GM21515 (cell line): Measurements from ENCODE around the gene GAS6.
"Not testable (repeated sequence)": the region's sequence is repeated elsewhere in the genome, so short reads cannot be mapped to it uniquely, and the experiment has no call there.

ENCODE experiments used
- ATAC-seq: cut with Tn5 transposase; IDR thresholded peaks from one replicate; pipeline ENCODE4 v1.9.1; 2021; ENCODE audit not compliant: unreplicated experiment

The GAS6 gene

DNA sequence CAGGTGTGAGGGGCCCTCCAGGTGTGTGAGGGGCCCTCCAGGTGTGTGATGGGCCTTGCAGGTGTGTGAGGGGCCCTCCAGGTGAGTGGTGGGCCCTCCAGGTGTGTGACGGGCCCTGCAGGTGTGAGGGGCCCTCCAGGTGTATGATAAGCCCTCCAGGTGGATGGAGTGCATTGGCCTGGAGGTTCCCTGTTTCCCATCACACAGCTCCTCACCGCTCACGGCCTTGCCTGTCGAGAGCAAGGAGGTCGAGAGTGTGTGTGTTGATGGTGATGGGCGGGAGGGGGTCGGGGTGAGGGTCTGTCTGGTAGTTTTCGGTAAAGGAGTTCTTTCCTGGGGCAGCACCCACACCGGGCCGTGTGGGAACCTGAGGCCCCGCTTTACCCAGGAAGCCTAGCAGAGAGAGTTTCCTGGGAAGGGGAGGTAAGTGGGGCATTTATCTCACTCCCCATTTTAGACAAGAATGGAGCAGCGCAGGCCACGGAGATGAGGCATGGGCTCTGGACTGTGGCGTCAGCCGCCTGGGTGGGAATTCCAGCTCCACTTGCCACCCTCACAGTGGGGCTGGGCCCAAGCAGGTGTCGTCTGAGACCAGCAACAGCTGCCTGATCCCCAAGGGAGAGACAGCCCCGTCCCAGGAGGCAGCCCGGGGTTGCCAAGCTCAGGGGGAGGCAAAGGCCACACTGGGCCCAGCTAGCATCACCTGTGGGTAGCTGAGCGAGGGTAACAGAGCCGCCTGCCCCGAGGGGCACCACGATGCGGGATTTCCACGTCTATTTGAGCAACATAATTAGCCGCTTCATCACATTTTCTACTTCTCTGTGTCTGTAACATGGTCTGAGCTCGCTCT lies 10.9 kb upstream of the GAS6 start:
- ATAC-seq, result no peak

DNA sequence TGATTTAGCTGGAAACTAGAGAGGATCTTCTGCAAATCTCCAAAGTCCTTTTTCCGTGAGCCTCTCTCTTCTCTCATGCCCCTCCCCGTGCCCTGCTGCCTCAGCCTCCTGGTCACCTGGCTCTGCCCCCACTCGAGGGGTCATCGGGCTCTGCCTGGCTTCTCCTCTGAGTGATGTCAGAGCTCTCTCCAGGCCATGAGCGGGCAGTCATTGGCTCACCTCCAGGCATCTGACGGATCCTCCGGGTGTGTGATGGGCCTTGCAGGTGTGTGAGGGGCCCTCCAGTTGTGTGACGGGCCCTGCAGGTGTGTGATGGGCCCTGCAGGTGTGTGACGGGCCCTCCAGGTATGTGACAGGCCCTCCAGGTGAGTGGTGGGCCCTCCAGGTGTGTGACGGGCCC lies 10.3 kb upstream of the GAS6 start:
- no peak for ATAC-seq

DNA sequence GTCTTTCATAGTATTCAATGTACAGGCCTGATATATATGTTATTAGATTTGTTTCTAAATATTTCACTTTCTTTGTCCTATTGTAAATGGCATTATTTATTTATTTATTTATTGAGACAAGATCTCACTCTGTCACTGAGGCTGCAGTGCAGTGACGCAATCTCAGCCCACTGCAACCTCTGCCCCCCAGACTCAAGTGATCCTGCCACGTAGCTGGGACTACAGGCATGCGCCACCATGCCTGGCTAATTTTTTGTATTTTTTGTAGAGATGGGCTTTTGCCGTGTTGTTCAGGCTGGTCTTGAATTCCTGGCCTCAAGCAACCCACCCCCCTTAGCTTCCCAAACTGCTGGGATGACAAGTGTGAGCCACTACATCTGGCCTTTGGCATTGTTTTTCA lies 5.4 kb upstream of the GAS6 start:
- ATAC-seq, result no peak

DNA sequence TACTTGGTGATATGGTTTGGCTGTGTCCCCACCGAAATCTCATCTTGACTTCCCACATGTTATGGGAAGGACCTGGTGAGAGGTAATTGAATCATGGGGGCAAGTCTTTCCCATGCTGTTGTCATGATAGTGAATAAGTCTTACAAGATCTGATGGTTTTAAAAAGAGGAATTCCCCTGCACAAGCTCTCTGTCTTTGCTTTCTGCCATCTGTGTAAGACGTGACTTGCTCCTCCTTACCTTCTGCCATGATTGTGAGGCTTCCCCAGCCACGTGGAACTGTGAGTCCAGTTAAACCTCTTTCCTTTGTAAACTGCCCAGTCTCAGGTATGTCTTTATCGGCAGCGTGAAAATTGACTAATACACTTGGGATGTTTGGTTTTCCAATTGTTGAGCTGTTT lies 4.0 kb upstream of the GAS6 start:
- ATAC-seq, result not testable (repeated sequence)

GRCh38 chr13:113865427-113865826 lies 1.6 kb upstream of the GAS6 start:
- no peak for ATAC-seq

DNA sequence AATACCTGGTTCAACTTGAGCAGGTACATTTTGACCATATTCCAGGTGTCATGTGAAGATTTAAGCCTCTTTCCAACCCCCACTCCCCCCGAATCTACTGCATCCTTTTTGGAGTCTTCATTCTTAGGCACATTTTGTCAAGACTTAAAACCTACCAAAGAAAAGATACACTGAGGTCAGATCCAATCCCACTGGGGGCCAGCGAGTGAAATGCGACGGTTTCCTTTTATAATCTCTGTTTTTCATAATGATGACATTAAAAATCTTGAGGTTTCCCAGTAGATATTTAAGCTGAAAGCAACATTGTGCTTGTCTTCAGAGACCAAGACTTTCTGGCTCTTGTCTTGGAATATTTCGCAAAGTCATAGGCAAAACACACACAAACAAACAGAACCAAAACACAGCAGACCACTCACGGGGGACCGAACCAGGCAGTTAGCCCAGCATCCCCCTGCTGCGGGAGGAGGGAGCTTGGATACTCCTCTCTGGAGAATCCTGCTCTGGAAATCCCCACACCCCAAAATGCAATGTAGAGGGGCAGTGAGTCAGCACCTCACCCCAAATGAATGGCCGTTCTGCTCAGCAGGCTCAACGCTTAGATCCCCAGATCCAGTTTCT lies 506 bp upstream of the GAS6 start:
- ATAC-seq, result no peak

DNA sequence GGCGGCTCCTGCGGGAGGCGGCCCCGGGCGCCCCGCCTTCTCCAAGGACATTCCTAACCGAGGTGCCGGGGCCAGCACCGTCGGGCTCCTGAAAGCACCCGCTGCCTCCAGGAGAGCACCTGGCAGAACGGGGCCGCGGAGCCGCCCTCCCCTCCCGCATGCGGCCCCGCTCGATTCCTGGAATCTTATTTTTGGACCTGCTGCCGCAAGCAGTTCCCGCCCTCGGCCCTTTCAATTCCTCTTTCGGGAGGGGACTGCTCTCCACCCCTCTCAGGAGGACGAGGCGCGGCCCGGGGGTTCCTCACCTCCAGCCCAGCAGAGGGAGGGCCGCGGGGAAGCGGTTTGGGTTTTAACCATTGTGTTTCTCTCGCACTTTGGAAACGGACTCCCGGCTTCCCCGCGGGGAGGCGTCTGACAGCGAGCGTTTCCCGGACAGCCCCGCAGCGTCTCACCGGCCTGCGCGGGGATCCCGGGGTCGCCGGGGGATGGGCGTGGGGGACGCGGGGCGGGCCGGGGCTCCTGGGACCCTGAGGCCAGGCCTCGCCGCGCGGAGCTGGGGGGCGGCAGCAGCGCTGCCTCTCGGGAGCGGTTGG lies 849 bp downstream of the GAS6 start:
- no peak for ATAC-seq

GRCh38 chr13:113862191-113862930 lies 1.5 kb downstream of the GAS6 start:
- ATAC-seq, result no peak

DNA sequence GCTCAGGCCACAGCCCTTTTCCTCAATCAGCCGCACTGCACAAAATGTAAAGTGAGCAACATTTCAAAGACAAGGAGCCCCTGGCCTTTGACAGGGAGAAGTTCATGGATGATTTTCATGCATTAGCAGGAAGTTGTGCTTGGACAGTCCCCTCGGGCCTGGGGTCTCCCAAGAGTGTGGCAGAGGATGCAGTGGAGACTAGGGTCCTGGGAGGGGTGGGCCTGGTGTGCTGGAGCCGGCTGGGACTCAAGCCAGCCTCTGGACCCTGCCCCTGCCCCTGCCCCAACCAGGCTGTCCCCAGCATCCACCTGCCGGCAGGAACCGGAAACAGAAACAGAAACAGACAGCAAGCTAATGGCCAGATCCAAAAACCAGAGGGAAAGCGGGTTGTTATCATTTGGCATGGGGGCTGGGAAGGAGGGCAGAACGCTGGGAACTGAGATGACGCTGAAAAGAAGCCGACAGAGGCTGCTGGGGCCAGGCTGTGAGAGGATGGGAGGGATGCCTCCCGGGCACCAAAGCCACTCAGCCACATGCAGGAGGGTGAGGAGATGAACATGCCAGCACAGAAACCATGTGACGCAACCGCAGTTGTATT lies 2.3 kb downstream of the GAS6 start:
- no peak for ATAC-seq

- no peak for ATAC-seq
Observed at GRCh38 chr13:113860665-113861432, 3.0 kb downstream of the GAS6 start.

- no peak for ATAC-seq
Observed at GRCh38 chr13:113860051-113860664, 3.7 kb downstream of the GAS6 start.

DNA sequence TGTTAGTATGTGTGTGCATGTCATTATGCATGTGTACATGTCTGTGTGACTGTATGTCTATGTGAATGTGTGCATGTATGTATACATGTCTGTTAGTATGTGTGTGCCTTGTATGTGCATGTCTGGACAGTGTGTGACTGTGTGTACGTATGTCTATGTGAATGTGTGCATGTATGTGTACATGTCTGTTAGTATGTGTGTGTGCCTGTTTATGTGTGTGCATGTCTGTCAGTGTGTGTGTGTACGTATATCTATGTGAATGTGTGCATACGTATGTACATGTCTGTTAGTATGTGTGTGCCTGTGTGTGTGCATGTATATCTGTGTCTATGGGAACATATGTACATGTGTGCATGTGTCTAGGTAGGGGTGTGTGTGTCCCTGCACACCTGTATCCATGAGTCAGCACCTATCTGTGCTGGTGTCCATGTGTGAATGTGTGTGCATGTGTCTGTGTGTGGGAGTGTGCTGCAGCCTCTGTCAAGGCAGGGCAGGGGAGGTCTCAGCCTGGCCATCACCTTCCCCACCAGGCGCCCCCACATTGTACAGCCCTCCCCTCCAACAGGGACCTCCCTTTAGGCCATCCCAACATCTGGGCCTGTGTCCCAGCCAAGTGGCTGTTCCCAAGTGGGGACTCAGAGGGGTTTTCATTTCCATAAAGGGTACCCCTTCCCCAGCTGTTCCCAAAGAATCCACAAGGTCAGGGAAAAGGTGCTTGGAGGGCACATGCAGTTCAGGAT lies 4.4 kb downstream of the GAS6 start:
- no peak for ATAC-seq

GRCh38 chr13:113857531-113858195 lies 6.2 kb downstream of the GAS6 start:
- no peak for ATAC-seq

- no peak for ATAC-seq
Observed at GRCh38 chr13:113856716-113857065, 7.2 kb downstream of the GAS6 start.

GRCh38 chr13:113855931-113856715 lies 7.8 kb downstream of the GAS6 start:
- no peak for ATAC-seq

GRCh38 chr13:113855012-113855921 lies 8.6 kb downstream of the GAS6 start:
- ATAC-seq, result no peak
